NCI-H1092 (cell line): ENCODE measurements around the gene FBXO47.

Experiments
- DNase-seq: peaks from one replicate; lab custom pipeline; 2025; lab: John Stamatoyannopoulos, UW

Gene FBXO47

GRCh38 chr17:38903404-38903803 is 63.8 kb downstream of the FBXO47 start:
- no peak for DNase-seq

- no peak for DNase-seq
Observed at GRCh38 chr17:38900978-38901656, 66.1 kb downstream of the FBXO47 start.

GRCh38 chr17:38899421-38899820 is 67.8 kb downstream of the FBXO47 start:
- no peak for DNase-seq

GRCh38 chr17:38898812-38899348 is 68.3 kb downstream of the FBXO47 start:
- DNase-seq, result no peak

GRCh38 chr17:38898291-38898679 is 68.9 kb downstream of the FBXO47 start:
- DNase-seq, result no peak

GRCh38 chr17:38897671-38898290 is 69.4 kb downstream of the FBXO47 start:
- DNase-seq, result no peak

- no peak for DNase-seq
Observed at GRCh38 chr17:38897176-38897575, 70.0 kb downstream of the FBXO47 start.

- DNase-seq, result no peak
Observed at GRCh38 chr17:38896346-38896954, 70.8 kb downstream of the FBXO47 start.

GRCh38 chr17:38894276-38894675 is 72.9 kb downstream of the FBXO47 start:
- no peak for DNase-seq

- no peak for DNase-seq
Observed at GRCh38 chr17:38893607-38894006, 73.6 kb downstream of the FBXO47 start.

GRCh38 chr17:38893113-38893512 is 74.1 kb downstream of the FBXO47 start:
- no peak for DNase-seq

GRCh38 chr17:38892620-38893019 is 74.6 kb downstream of the FBXO47 start:
- no peak for DNase-seq

- DNase-seq, result no peak
Observed at GRCh38 chr17:38892083-38892482, 75.1 kb downstream of the FBXO47 start.

- DNase-seq, result no peak
Observed at GRCh38 chr17:38891441-38891840, 75.8 kb downstream of the FBXO47 start.

- DNase-seq, result no peak
Observed at GRCh38 chr17:38890410-38890746, 76.8 kb downstream of the FBXO47 start.

- DNase-seq, result no peak
Observed at GRCh38 chr17:38889745-38890409, 77.3 kb downstream of the FBXO47 start.

- no peak for DNase-seq
Observed at GRCh38 chr17:38888842-38889241, 78.4 kb downstream of the FBXO47 start.

- no peak for DNase-seq
Observed at GRCh38 chr17:38886643-38887010, 80.6 kb downstream of the FBXO47 start.
